Neural cell (in vitro differentiated cells): ENCODE measurements around the gene FXYD6. TPM values are rescaled to one million over a fixed set of nuclear protein-coding genes. Genes with fewer than 3 reads are reported as not detected.

Experiments used
- H2AFZ ChIP-seq: fragments of 200-600, 300-800 bp; sonication (generic), shearing (Covaris generic); 2 replicates; pipeline ENCODE4 v1.6.0; 2014; ENCODE audit warnings: low read depth, mild to moderate bottlenecking, antibody characterized with exemption, low read length, moderate library complexity
- H3F3A ChIP-seq: fragments of 200-600 bp; shearing (Covaris generic); 2 replicates; pipeline ENCODE4 v1.6.1; 2016; ENCODE audit warnings: mild to moderate bottlenecking, moderate library complexity, mixed read lengths, antibody characterized with exemption, low read length; ENCODE audit not compliant: insufficient read depth, poor library complexity, severe bottlenecking
- H3K27ac ChIP-seq: fragments of 200-600, 300-800 bp; sonication (generic), shearing (Covaris generic); 2 replicates; pipeline ENCODE4 v1.5.1; 2014; ENCODE audit warnings: mild to moderate bottlenecking, low read length, moderate library complexity
- H3K27me3 ChIP-seq: fragments of 300-800, 200-600 bp; sonication (generic), shearing (Covaris generic); 2 replicates; pipeline ENCODE4 v1.6.0; 2014; ENCODE audit warnings: mild to moderate bottlenecking, low read depth, low read length, moderate library complexity; ENCODE audit not compliant: insufficient read depth
- H3K36me3 ChIP-seq: fragments of 300-800, 200-600 bp; sonication (generic), shearing (Covaris generic); 2 replicates; pipeline ENCODE4 v1.5.1; 2014; ENCODE audit warnings: mild to moderate bottlenecking, antibody characterized with exemption, low read length, moderate library complexity; ENCODE audit not compliant: insufficient read depth
- H3K4me2 ChIP-seq: fragments of 300-800, 200-600 bp; sonication (generic), shearing (Covaris generic); 2 replicates; pipeline ENCODE4 v1.6.0; 2014; ENCODE audit warnings: mild to moderate bottlenecking, low read length
- H3K4me3 ChIP-seq: fragments of 300-800, 200-600 bp; sonication (generic), shearing (Covaris generic); 2 replicates; pipeline ENCODE4 v1.5.1; 2014; ENCODE audit warnings: mild to moderate bottlenecking, low read length, moderate library complexity
- H3K79me2 ChIP-seq: fragments of 200-600 bp; shearing (Covaris generic); replicated peaks from 2 replicates; pipeline ENCODE4 v1.6.0; 2014; ENCODE audit warnings: mild to moderate bottlenecking, low read length, moderate library complexity; ENCODE audit not compliant: insufficient read depth
- H3K9ac ChIP-seq: fragments of 300-800, 200-600 bp; sonication (generic), shearing (Covaris generic); 2 replicates; pipeline ENCODE4 v1.6.1; 2016; ENCODE audit warnings: mild to moderate bottlenecking, low read length, mixed read lengths
- H3K9me2 ChIP-seq: fragments of 200-600 bp; shearing (Covaris generic); 2 replicates; pipeline ENCODE4 v1.6.1; 2016; ENCODE audit warnings: mild to moderate bottlenecking, low read length, mixed read lengths; ENCODE audit not compliant: insufficient read depth
- H3K9me3 ChIP-seq: fragments of 200-600, 300-800 bp; sonication (generic), shearing (Covaris generic); 2 replicates; pipeline ENCODE4 v1.6.1; 2016; ENCODE audit warnings: mild to moderate bottlenecking, mixed run types, low read length, moderate library complexity, mixed read lengths
- H4K20me1 ChIP-seq: fragments of 200-600 bp; shearing (Covaris generic); 2 replicates; pipeline ENCODE4 v1.6.1; 2016; ENCODE audit warnings: mild to moderate bottlenecking, mixed run types; ENCODE audit not compliant: insufficient read depth
- EP300 ChIP-seq: fragments of 450-650 bp; conservative IDR thresholded peaks from 2 replicates; pipeline ENCODE4 v1.6.1; 2014; ENCODE audit warnings: antibody characterized with exemption, mild to moderate bottlenecking, moderate library complexity; ENCODE audit not compliant: poor library complexity, severe bottlenecking
- EZH2 ChIP-seq: fragments of 200-600, 300-800 bp; shearing (Covaris generic), sonication (generic); IDR thresholded peaks from 2 replicates; pipeline ENCODE4 v1.6.1; 2014; ENCODE audit warnings: antibody characterized with exemption, low read length, borderline replicate concordance, mild to moderate bottlenecking; ENCODE audit not compliant: insufficient read depth, poor library complexity, severe bottlenecking
- MXI1 ChIP-seq: fragments of 450-650 bp; conservative IDR thresholded peaks from 2 replicates; pipeline ENCODE4 v1.6.1; 2014; ENCODE audit warnings: antibody characterized with exemption, mild to moderate bottlenecking; ENCODE audit not compliant: poor library complexity, severe bottlenecking
- POLR2AphosphoS5 ChIP-seq: IDR thresholded peaks from 2 replicates; pipeline ENCODE4 v1.6.1; 2012
- RAD21 ChIP-seq: fragments of 450-650 bp; conservative IDR thresholded peaks from 2 replicates; pipeline ENCODE4 v1.6.1; 2014; ENCODE audit warnings: antibody characterized with exemption, mild to moderate bottlenecking, moderate library complexity
- REST ChIP-seq: IDR thresholded peaks from 2 replicates; pipeline ENCODE4 v1.6.1; 2012; ENCODE audit warnings: borderline replicate concordance
- SMC3 ChIP-seq: fragments of 450-650 bp; conservative IDR thresholded peaks from 2 replicates; pipeline ENCODE4 v1.6.1; 2014; ENCODE audit warnings: antibody characterized with exemption, mild to moderate bottlenecking, moderate library complexity; ENCODE audit not compliant: poor library complexity
- TAF1 ChIP-seq: IDR thresholded peaks from 2 replicates; pipeline ENCODE4 v1.6.1; 2012; ENCODE audit warnings: low read depth
- polyA plus RNA-seq: library from polyadenylated mRNA; depleted of rRNA; stranded (reverse); fragments of >200 nt; gene quantifications from 2 replicates; pipeline ENCODE4 v1.2.3, GENCODE V29; 2014
- TF ChIP-seq, protein P1 (sequence below): fragments of 450-650 bp; IDR thresholded peaks from 2 replicates; pipeline ENCODE4 v1.5.1; 2014; ENCODE audit warnings: antibody characterized with exemption, mild to moderate bottlenecking, moderate library complexity; ENCODE audit not compliant: poor library complexity, severe bottlenecking

FXYD6 gene
- polyA plus RNA-seq, 1 donor from 2014 or later: 218 TPM

GRCh38 chr11:117918366-117919255 lies 42.2 kb upstream of the FXYD6 start:
- Histone ChIP-seq H3K9ac (no peak overlapping the region), H3K27me3 (no peaks in the 10 kb centered on the region), H3K4me3 (no peak overlapping the region), H3K9me2 (no peaks in the 10 kb centered on the region), H3F3A (no peaks in the 10 kb centered on the region), H4K20me1 (no peaks in the 10 kb centered on the region), H2AFZ (no peak overlapping the region), H3K27ac (no peak overlapping the region), H3K9me3 (no peaks in the 10 kb centered on the region), H3K36me3 (no peaks in the 10 kb centered on the region), H3K79me2 (no peaks in the 10 kb centered on the region), H3K4me2 (no peak overlapping the region)
- TF ChIP-seq EZH2 (no peak), TAF1 (no peak), SMC3 (no peak), POLR2AphosphoS5 (no peak), MXI1 (no peak), RAD21 (no peak), REST (no peak), EP300 (no peak)
- TF ChIP-seq, protein P1, sequence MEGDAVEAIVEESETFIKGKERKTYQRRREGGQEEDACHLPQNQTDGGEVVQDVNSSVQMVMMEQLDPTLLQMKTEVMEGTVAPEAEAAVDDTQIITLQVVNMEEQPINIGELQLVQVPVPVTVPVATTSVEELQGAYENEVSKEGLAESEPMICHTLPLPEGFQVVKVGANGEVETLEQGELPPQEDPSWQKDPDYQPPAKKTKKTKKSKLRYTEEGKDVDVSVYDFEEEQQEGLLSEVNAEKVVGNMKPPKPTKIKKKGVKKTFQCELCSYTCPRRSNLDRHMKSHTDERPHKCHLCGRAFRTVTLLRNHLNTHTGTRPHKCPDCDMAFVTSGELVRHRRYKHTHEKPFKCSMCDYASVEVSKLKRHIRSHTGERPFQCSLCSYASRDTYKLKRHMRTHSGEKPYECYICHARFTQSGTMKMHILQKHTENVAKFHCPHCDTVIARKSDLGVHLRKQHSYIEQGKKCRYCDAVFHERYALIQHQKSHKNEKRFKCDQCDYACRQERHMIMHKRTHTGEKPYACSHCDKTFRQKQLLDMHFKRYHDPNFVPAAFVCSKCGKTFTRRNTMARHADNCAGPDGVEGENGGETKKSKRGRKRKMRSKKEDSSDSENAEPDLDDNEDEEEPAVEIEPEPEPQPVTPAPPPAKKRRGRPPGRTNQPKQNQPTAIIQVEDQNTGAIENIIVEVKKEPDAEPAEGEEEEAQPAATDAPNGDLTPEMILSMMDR: no peak

DNA sequence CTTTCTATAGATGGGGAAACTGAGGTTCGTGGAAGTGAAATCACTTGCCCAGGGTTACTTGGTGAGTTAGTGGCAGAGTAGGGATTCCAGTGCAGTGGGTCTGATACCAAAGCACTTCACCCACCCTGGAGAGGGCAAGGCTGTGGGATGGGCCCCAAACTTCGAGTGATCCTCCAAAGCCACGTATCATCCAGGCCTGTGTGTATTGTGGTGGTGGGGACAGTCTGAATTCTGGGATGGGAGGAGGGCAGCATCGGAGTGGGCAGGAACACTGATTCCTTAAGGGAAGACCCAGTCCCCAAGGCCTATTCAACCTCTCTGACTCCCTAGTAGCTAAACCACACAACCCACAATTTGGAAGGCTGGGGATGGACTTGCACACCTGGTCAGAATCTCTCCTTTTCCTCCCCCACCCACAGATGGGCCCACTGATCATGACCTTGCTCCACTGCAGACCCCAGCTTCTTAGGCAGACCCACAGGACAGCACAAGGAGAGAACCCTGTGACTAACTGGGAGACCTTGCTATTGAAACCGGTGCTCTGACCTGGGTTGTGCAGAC lies 41.2 kb upstream of the FXYD6 start:
- Histone ChIP-seq H3K27me3 (no peaks in the 10 kb centered on the region), H3K9ac (no peak overlapping the region)

More for the DNA sequence above, 41.2 kb upstream of the FXYD6 start:
- Histone ChIP-seq H3K36me3 (no peaks in the 10 kb centered on the region), H3K27ac (no peak overlapping the region), H3K4me3 (no peak overlapping the region), H3K79me2 (no peaks in the 10 kb centered on the region), H3K9me3 (no peaks in the 10 kb centered on the region), H4K20me1 (no peaks in the 10 kb centered on the region), H3K4me2 (no peak overlapping the region), H3F3A (no peaks in the 10 kb centered on the region), H3K9me2 (no peaks in the 10 kb centered on the region), H2AFZ (no peak overlapping the region)
- TF ChIP-seq EP300: no peak
- TF ChIP-seq MXI1: no peak
- TF ChIP-seq RAD21: no peak
- TF ChIP-seq, protein P1: no peak
- TF ChIP-seq POLR2AphosphoS5: no peak
- no peak for TF ChIP-seq TAF1
- TF ChIP-seq SMC3: no peak
- no peak for TF ChIP-seq REST
- TF ChIP-seq EZH2: no peak
